K562 (cell line): ENCODE measurements around the gene LILRB3.

ENCODE experiments used
- ELF1 ChIP-seq: fragments of 200-800 bp; sonication (Bioruptor generic); IDR thresholded peaks from 2 replicates; pipeline ENCODE4 v1.6.1; 2016; ENCODE audit warnings: missing genetic modification characterization, missing compliant biosample characterization
- ZNF780A ChIP-seq: fragments of 250-450 bp; sonication (Bioruptor Pico); IDR thresholded peaks from 2 replicates; pipeline ENCODE4 v1.5.0; 2021; ENCODE audit warnings: mild to moderate bottlenecking

GRCh38 chr19:54191011-54191810 lies 31.6 kb downstream of the LILRB3 start, which contains the start of gene TSEN34:
- TF ChIP-seq ZNF780A (CRISPR knock-in tag), result no peak
- peak; percentile 14; the same call in 1 of the 2 replicates for TF ChIP-seq ELF1 (tag)
